Subcutaneous adipose tissue (tissue), 4 donors: ENCODE data around the gene SERPIND1. TPM values are rescaled to one million over a fixed set of nuclear protein-coding genes. Genes with fewer than 3 reads are reported as not detected.

Source experiments
- CTCF ChIP-seq: fragments of 450-650 bp; IDR thresholded peaks from one replicate; pipeline ENCODE4 v1.5.1; 2016; ENCODE audit warnings: low read depth, mild to moderate bottlenecking, control low read depth, antibody characterized with exemption, moderate library complexity
- total RNA-seq, 4 donors: library from RNA; depleted of rRNA; stranded (reverse); fragments of >200 nt; gene quantifications; one replicate each; pipeline ENCODE4 v1.1.0, GENCODE V29; 2016

The SERPIND1 gene
- total RNA-seq, 4 donors from 2014 or later, result 0.22 TPM; not detected in 3

DNA sequence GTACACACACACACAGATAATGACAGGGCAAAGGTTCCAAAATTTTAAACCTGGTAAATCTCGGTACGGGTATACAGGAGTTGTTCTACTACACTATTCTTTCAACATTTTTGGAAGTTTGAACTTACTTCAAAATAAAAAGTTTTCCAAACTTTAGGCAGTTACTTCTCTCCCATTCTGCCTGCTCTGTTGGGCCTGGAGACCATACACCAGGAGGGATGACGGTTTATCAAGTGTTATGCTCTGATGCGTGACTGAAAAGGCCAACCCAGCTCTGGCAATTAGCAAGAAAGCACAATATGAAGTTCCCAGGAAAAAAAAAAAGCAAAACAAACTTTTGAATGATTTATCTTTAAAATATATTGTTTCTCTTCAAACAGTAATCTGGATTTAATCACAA, 969 bp downstream of the SERPIND1 start:
- no peak for TF ChIP-seq CTCF

GRCh38 chr22:20775342-20775895, 1.5 kb downstream of the SERPIND1 start:
- no peak for TF ChIP-seq CTCF

DNA sequence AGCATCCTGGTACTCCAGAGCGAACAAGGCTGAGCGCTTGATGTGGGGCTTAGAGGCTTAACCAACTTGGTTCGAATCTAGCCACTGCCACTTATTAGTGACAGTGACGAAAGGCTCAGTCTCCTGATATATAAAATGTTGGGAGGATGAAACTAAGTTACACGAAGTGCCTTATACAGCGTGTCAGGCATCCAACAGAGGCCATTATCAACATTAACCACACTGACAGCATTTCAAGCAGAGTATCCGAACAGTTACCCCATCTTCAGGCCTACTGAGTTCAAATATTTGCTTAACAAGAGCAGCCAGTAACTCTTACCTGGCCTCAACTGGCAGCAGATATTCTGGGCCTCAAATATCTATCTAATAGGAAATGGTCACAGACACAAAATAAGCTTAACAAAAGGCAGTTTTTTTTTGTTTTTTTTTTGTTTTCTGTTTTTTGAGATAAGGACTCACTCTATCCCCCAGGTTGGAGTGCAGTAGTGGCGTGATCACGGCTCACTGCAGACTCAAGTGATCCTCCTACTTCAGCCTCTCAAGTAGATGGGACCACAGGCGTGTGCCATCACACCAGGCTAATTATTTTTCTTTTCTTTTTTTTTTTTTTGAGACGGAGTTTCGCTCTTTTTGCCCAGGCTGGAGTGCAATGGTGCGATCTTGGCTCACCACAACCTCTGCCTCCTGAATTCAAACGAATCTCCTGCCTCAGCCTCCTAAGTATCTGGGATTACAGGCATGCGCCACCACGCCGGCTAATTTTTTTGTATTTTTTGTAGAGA, 2.9 kb downstream of the SERPIND1 start:
- TF ChIP-seq CTCF, result no peak

DNA sequence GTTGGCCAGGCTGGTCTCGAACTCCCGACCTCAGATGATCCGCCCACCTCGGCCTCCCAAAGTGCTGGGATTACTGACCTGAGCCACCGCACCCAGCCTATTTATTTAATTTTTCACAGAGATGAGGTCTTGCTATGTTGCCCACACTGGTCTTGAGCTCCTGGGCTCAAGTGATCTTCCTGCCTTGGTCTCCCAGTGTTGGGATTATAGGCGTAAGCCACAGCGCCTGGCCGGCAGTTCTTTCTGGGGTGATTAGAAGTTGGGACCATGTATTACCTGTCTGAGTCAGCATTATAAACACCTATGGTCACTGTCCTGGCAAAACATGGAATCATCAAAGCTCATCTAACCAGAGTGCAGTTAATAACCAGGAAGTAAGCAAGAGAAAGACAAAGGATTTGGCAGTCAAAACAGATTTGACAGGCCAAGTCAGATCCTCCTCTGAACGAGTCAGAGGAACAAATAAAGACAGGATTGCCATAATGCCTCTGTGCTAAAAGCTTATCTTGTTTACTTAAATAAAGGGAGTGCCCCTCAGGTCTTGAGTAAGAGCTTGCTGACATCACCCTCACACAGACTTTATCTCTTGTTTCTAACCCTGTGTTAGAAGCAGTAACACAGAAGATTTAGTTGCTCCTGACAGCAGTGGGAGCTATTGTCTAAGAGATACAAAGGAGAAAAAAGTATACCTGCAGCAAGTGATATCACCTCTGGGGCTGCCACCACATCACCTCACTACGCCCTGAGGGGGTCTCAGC, 3.7 kb downstream of the SERPIND1 start:
- TF ChIP-seq CTCF, result no peak

- TF ChIP-seq CTCF, result no peak
Observed at GRCh38 chr22:20779014-20779817, 5.3 kb downstream of the SERPIND1 start.

GRCh38 chr22:20779818-20780158, 5.9 kb downstream of the SERPIND1 start:
- TF ChIP-seq CTCF, result no peak
